ENCODE data around the gene RELA. TPM values are rescaled to one million over a fixed set of nuclear protein-coding genes. Genes with fewer than 3 reads are reported as not detected.
"Not testable (repeated sequence)": the region's sequence is repeated elsewhere in the genome, so short reads cannot be mapped to it uniquely, and the experiment has no call there.

The RELA gene
- total RNA-seq, 1 donor from 2014 or later = 68.9 TPM

DNA sequence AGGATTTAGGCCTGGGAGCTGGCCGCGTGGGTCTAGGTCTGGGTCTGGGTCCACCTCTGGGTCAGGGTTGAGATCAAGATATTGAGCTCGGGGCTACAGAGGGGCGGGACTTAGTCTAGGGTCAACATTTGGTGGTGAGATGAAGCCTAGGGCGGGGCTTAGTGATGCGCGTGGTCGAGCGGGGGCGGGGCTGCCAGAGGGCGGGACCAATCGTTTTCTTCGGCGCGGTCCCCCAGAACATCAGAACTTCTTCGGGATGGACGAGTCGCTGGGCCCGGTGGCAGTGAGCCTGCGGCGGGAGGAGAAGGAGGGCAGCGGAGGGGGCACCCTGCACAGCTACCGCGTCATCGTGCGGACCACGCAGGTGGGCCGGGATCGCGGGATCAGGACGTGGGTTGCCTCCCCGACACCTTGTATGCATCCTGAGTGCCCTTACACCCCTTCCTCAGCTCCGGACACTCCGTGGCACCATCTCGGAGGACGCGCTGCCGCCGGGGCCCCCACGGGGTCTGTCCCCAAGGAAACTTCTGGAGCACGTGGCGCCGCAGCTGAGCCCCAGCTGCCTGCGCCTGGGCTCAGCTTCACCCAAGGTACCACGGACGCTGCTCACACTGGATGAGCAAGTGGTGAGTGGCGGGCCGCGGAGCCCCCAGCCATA, 20.6 kb downstream of the RELA start:
- Histone ChIP-seq H3K27ac (peak overlapping the region; percentile 93), H3K4me1 (peaks cover 59% of the 10 kb centered on the region), H3K4me3 (peak overlapping the region; percentile 95), H3K36me3 (peaks cover 45% of the 10 kb centered on the region), H3K9me3 (no peaks in the 10 kb centered on the region), H3K27me3 (ENCODE audit: low read depth) (no peaks in the 10 kb centered on the region)
- ATAC-seq = no peak
- intact Hi-C loops (cut with DNase I) = no loop called here
- no peak for TF ChIP-seq CTCF (IDR thresholded peaks at IDR 0.05)
- peak; percentile 55 for DNase-seq

DNA sequence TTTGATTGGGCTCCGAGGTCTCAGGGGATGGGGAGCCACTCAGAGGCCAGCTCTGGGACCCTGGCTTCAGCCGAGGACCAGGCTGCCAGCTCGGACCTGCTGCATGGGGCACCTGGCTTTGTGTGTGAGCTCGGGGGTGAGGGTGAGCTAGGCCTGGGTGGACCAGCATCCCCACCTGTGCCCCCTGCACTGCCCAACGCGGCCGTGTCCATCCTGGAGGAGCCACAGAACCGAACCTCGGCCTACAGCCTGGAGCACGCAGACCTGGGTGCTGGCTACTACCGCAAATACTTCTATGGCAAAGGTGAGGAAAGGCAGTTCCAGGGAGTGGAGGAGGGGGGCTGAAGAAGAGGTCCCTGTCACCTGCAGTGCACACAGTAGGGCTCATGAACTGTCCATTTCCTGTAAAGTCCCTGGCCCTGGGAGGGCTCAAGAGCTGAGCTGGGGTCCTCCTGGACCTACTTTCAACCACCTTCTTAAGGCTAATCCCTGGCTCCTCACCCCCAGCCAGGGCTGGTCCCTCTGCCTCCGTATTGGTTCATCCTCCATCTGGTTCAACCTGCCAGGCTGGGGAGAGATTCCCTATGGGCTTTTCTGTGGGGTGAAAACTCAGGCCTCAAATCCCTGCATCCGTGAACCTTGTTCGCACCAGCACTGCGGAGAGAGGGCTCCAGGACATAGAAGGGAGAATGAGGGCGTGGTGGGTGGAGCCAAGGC, 21.3 kb downstream of the RELA start:
- no peaks in the 10 kb centered on the region for H3K27me3 ChIP-seq (ENCODE audit: low read depth)
- peaks cover 47% of the 10 kb centered on the region for H3K36me3 ChIP-seq
- TF ChIP-seq CTCF (IDR thresholded peaks at IDR 0.05) = no peak
- H3K9me3 ChIP-seq = no peaks in the 10 kb centered on the region
- intact Hi-C loops (cut with DNase I) = no loop called here
- H3K4me1 ChIP-seq = peaks cover 63% of the 10 kb centered on the region
- H3K27ac ChIP-seq = peak overlapping the region; percentile 93
- H3K4me3 ChIP-seq = peak overlapping the region; percentile 95
- DNase-seq = no peak
- no peak for ATAC-seq

- H3K27ac ChIP-seq = peak overlapping the region; percentile 93
- H3K9me3 ChIP-seq = no peaks in the 10 kb centered on the region
- TF ChIP-seq CTCF (IDR thresholded peaks at IDR 0.05) = no peak
- intact Hi-C loops (cut with DNase I) = no loop called here
- H3K36me3 ChIP-seq = peaks cover 47% of the 10 kb centered on the region
- peak overlapping the region; percentile 95 for H3K4me3 ChIP-seq
- ATAC-seq (peak; percentile 2 to 51), DNase-seq (peak; percentile 86)
- H3K27me3 ChIP-seq (ENCODE audit: low read depth) = no peaks in the 10 kb centered on the region
- H3K4me1 ChIP-seq = peaks cover 63% of the 10 kb centered on the region
These were observed 22.0 kb downstream of the RELA start for GRCh38 chr11:65640483-65641296.

DNA sequence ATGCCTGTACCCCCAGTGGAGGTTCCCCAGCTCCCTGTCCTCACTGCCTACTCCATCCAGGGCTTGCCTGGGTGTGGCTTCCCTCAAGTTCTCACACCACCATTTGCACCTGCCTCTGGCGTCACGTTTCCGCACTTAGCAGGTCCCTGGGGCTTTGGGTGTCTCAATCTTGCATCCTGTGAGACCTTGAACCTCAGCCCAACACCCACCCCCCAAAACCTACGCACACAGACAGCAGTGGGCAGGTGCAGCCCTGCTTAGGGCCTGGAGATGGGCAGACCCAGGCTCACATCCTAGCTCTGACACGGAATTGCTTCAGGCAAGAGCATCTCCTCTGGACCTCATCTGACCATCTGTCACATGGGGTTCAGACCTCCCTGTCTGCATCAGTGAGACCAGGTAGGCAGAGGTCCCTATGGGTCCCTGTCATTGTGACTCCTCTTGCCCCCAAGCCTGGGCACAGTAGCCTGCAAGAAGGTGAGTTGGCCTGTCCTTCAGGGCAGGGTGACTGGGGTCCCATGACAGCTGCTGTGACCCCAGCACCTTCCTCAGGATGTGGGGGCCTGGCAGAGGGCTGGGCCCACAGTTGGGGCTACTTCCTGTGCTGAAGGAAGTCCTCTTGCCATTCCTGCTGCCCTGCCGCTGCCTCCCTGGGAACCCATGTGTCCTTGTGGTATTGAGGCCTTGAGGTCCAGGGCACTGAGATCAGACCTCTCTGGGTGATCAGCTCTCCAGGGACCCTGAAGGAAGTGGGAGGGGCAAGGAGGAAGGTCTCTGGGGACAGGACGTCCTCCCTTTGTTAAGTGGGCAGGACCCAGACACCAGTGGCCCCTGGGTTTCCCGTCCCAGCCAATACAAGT, 22.9 kb downstream of the RELA start:
- Histone ChIP-seq H3K4me1 (peaks cover 63% of the 10 kb centered on the region), H3K4me3 (peak overlapping the region; percentile 95)
- peak; percentile 72 for DNase-seq

GRCh38 chr11:65639228-65639597, 23.5 kb downstream of the RELA start:
- peaks cover 63% of the 10 kb centered on the region for H3K4me1 ChIP-seq
- peak overlapping the region; percentile 93 for H3K27ac ChIP-seq
- H3K27me3 ChIP-seq (ENCODE audit: low read depth); ATAC-seq; intact Hi-C loops (cut with DNase I); DNase-seq; H3K9me3 ChIP-seq: not testable (repeated sequence)
- H3K4me3 ChIP-seq = peak overlapping the region; percentile 95
- peaks cover 47% of the 10 kb centered on the region for H3K36me3 ChIP-seq

More for the DNA sequence above, 22.9 kb downstream of the RELA start:
- peak; percentile 4 to 19 for ATAC-seq
- H3K27me3 ChIP-seq (ENCODE audit: low read depth) = no peaks in the 10 kb centered on the region
- peaks cover 47% of the 10 kb centered on the region for H3K36me3 ChIP-seq
- intact Hi-C loops (cut with DNase I) = no loop called here
- no peaks in the 10 kb centered on the region for H3K9me3 ChIP-seq
- TF ChIP-seq CTCF (IDR thresholded peaks at IDR 0.05) = no peak
- peak overlapping the region; percentile 93 for H3K27ac ChIP-seq
